ENCODE data around the gene TMEM115. TPM values are rescaled to one million over a fixed set of nuclear protein-coding genes. Genes with fewer than 3 reads are reported as not detected.

The TMEM115 gene
- total RNA-seq, 1 donor from 2014 or later, result 19.7 TPM

GRCh38 chr3:50375258-50375931 is 16.1 kb upstream of the TMEM115 start:
- no peak overlapping the region for H3K4me3 ChIP-seq (ENCODE audit: low read depth, low read length)
- TF ChIP-seq, protein P1, sequence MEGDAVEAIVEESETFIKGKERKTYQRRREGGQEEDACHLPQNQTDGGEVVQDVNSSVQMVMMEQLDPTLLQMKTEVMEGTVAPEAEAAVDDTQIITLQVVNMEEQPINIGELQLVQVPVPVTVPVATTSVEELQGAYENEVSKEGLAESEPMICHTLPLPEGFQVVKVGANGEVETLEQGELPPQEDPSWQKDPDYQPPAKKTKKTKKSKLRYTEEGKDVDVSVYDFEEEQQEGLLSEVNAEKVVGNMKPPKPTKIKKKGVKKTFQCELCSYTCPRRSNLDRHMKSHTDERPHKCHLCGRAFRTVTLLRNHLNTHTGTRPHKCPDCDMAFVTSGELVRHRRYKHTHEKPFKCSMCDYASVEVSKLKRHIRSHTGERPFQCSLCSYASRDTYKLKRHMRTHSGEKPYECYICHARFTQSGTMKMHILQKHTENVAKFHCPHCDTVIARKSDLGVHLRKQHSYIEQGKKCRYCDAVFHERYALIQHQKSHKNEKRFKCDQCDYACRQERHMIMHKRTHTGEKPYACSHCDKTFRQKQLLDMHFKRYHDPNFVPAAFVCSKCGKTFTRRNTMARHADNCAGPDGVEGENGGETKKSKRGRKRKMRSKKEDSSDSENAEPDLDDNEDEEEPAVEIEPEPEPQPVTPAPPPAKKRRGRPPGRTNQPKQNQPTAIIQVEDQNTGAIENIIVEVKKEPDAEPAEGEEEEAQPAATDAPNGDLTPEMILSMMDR (IDR thresholded peaks at IDR 0.05; ENCODE audit: insufficient read depth, low read length, severe bottlenecking), result no peak
- no peaks in the 10 kb centered on the region for H3K36me3 ChIP-seq (ENCODE audit: control insufficient read depth, insufficient read depth, low read length)
- peaks cover 4% of the 10 kb centered on the region for H3K27me3 ChIP-seq (ENCODE audit: control insufficient read depth, insufficient read depth, low read length)
- DNase-seq (ENCODE audit: low read depth), result no peak
- FAIRE-seq, result no peak

- FAIRE-seq, result no peak
- TF ChIP-seq, protein P1 (IDR thresholded peaks at IDR 0.05; ENCODE audit: insufficient read depth, low read length, severe bottlenecking), result no peak
- no peaks in the 10 kb centered on the region for H3K36me3 ChIP-seq (ENCODE audit: control insufficient read depth, insufficient read depth, low read length)
- no peak for DNase-seq (ENCODE audit: low read depth)
- no peak overlapping the region for H3K4me3 ChIP-seq (ENCODE audit: low read depth, low read length)
- H3K27me3 ChIP-seq (ENCODE audit: control insufficient read depth, insufficient read depth, low read length), result peaks cover 4% of the 10 kb centered on the region
Observed at GRCh38 chr3:50374363-50375257, 15.3 kb upstream of the TMEM115 start.

DNA sequence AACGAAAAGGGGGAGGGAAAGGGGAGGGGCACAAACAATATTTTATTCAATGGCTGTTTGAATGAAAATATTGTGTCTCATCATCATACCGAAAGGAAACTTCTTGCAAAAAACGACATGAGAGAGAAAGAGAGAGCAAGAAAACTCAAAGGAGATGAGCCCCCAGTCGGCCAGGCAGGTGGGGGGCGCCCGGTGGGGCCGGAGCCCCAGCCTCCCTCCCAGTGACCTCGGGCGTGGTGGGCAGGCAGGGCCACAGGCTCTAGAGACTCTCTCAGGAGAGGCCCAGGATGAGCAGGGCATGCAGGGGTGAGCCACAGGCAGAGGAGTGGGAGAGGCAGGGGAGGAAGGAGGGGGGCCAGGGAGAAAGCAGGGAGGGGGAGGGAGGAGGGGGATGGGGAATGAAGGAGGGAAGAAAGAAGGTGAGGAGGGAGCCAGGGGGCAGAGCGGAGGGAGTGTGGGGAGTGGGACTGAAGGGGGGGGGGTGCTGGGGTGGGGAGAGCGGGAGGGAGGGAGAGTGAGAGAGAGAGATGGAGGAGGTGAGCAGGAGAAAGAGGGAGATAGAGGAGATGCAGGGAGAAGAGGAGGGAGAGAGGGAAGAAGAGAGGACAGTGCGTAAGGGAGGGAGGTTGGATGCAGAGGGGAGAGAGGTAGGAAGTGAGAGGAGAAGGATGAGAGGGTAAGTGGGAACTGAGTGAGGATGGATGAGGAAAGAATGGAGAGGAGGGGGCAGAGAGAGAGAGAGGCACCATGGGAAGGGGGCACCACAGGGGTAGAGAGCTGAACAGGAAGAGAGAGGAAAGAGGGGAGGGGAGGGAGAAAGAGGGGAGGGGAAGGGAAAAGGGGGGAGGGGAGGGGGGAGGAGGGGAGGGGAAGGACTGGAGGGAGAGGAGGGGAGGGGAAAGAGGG is 14.1 kb upstream of the TMEM115 start:
- Histone ChIP-seq H3K36me3 (ENCODE audit: control insufficient read depth, insufficient read depth, low read length) (no peaks in the 10 kb centered on the region), H3K4me3 (ENCODE audit: low read depth, low read length) (no peak overlapping the region), H3K27me3 (ENCODE audit: control insufficient read depth, insufficient read depth, low read length) (peaks cover 4% of the 10 kb centered on the region)
- DNase-seq (ENCODE audit: low read depth) (no peak), FAIRE-seq (no peak)
- TF ChIP-seq, protein P1 (IDR thresholded peaks at IDR 0.05; ENCODE audit: insufficient read depth, low read length, severe bottlenecking), result no peak

- no peak for FAIRE-seq
- no peaks in the 10 kb centered on the region for H3K36me3 ChIP-seq (ENCODE audit: control insufficient read depth, insufficient read depth, low read length)
- no peak overlapping the region for H3K4me3 ChIP-seq (ENCODE audit: low read depth, low read length)
- H3K27me3 ChIP-seq (ENCODE audit: control insufficient read depth, insufficient read depth, low read length), result peaks cover 4% of the 10 kb centered on the region
- TF ChIP-seq, protein P1 (IDR thresholded peaks at IDR 0.05; ENCODE audit: insufficient read depth, low read length, severe bottlenecking), result no peak
- no peak for DNase-seq (ENCODE audit: low read depth)
Observed at GRCh38 chr3:50372349-50372748, 13.0 kb upstream of the TMEM115 start.

GRCh38 chr3:50371133-50371685 is 11.9 kb upstream of the TMEM115 start:
- no peak for DNase-seq (ENCODE audit: low read depth)
- TF ChIP-seq, protein P1 (IDR thresholded peaks at IDR 0.05; ENCODE audit: insufficient read depth, low read length, severe bottlenecking), result no peak
- H3K27me3 ChIP-seq (ENCODE audit: control insufficient read depth, insufficient read depth, low read length), result peaks cover 6% of the 10 kb centered on the region
- no peak overlapping the region for H3K4me3 ChIP-seq (ENCODE audit: low read depth, low read length)
- H3K36me3 ChIP-seq (ENCODE audit: control insufficient read depth, insufficient read depth, low read length), result no peaks in the 10 kb centered on the region
- no peak for FAIRE-seq
